Epithelial cell of proximal tubule (primary cell): ENCODE results near the gene CPLX1. TPM values are rescaled to one million over a fixed set of nuclear protein-coding genes. Genes with fewer than 3 reads are reported as not detected.

Experiments used
- DNase-seq: peaks from one replicate; pipeline ENCODE4 v3.0.0-alpha.2; 2011; ENCODE audit warnings: low read depth
- H3K4me3 ChIP-seq: 2 replicates; pipeline ENCODE4 v1.5.1; 2011; ENCODE audit warnings: low read depth, mild to moderate bottlenecking, low read length
- CTCF ChIP-seq: conservative IDR thresholded peaks from 2 replicates; pipeline ENCODE4 v1.5.1; 2012; ENCODE audit warnings: low read depth, mild to moderate bottlenecking, low read length
- total RNA-seq: library from RNA; depleted of rRNA; stranded (reverse); fragments of >200 nt; gene quantifications from 2 replicates; pipeline ENCODE4 v1.2.3, GENCODE V29; 2015

The CPLX1 gene
- total RNA-seq, 1 donor from 2014 or later: 0.81 TPM

DNA sequence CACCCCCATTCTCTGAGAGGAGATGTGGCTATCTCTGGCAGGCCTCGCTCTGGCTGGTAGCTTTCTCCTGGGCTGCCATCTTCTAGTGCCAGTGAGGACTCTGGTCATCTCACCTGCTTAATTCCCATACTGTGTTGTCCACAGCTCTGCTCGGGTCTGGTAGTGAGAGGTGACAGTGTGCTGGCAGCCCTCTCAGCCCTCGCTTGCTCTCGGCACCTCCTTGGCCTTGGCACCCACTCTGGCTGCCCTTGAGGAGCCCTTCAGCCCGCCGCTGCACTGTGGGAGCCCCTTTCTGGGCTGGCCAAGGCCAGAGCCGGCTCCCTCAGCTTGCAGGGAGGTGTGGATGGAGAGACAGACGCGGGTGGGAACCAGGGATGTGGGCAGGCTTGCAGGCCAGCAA, 52.7 kb downstream of the CPLX1 start:
- H3K4me3 ChIP-seq: no peak overlapping the region
- TF ChIP-seq CTCF: no peak
- DNase-seq: no peak

DNA sequence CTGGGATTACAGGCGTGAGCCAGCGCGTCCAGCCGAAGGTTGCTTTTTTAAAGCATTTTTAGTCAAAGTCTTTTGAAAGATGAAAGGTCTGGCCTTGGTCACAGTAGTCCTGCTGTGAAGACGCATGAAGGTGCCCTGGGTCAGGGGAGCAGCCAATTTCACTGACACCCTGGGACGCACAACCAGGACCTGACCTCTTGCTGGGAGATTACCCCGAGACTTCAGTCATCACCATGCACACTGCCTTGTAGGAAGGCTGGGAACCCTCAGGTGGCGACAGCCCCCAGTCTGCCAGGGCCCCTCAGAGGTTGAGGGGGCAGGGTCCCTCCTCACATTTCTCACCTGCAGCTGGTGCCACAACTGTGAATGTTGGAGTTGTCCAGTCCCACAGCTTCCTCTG, 53.2 kb downstream of the CPLX1 start:
- no peak for DNase-seq
- no peak overlapping the region for H3K4me3 ChIP-seq
- no peak for TF ChIP-seq CTCF

DNA sequence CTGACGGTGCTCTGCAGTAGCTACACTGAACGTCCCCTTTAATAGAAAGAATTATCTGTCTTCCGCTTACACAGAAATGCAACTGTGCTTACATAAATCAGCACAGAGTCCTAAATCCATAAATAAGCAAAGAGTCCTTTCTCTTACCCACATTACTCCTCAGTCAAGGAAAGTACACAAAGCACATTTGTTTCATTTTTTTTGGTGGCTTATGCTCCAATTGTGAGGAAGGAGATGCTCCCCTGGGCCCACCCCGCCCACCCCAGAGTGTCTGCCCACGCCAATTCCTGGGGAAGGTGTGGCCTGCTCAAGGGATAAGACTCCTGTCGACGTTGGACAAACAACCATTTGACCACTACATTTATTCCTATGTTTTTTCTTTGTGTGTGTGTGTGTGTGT, 53.8 kb downstream of the CPLX1 start:
- no peak overlapping the region for H3K4me3 ChIP-seq
- no peak for DNase-seq
- TF ChIP-seq CTCF: no peak

DNA sequence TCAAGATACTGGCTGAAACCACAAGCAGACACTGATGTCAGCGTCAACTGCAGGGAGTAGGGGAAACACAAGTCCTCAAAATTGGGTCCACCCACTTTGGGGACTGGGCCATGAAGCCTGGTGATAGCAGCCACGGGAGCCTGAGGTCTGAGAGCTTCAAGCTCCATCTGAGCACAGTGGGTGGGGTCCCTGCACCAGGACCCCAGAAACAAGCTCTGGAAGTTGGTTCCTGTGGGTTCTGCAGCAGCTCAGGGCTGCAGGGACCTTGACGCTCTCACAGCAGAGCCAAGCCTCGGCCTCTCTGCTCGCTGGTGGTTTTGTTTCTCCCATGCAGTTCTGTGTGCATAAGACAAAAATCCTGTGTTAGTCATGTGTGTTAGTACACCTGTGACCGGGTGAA, 54.5 kb downstream of the CPLX1 start:
- DNase-seq: no peak

DNA sequence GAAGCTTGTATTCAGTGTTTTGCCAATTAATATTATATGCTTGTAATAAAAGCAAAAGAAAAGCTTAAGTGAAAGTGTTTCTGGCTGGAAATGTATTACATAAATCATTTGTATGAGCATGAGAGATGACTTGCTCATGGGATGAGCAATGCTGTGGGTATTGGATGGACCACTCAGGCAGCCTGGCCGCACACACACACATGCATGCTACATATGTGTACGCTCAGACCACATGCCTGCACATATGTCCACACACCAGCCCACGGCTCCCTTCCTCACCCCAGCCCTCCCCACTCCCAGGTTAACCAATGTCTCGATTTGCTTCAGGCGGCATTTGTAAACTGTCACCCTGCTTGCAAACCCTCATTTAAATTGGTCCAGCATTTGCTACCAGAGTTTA, 55.9 kb downstream of the CPLX1 start:
- no peak for TF ChIP-seq CTCF
- H3K4me3 ChIP-seq: no peak overlapping the region
- no peak for DNase-seq

More for the DNA sequence above, 54.5 kb downstream of the CPLX1 start:
- no peak for TF ChIP-seq CTCF
- H3K4me3 ChIP-seq: no peak overlapping the region

DNA sequence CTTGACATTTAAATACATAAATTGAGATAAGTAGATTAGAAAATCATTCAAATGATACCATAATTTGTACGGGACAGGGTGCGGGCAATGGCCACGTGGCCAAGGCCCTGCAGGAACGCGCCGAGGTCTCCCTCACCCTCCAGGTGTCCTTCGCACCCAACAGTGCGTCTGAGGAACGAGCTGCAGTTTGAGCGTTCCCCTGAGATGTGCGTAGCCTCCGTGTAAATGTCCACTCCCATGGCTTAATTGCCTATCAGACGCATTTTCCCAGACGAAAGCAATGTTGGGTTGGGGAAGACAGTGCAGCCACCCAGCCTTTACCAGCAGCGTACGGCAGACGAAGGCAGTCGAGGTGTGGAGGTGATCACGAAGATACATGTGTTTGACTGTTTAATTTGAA, 56.4 kb downstream of the CPLX1 start:
- no peak for DNase-seq
- H3K4me3 ChIP-seq: no peak overlapping the region
- no peak for TF ChIP-seq CTCF

DNA sequence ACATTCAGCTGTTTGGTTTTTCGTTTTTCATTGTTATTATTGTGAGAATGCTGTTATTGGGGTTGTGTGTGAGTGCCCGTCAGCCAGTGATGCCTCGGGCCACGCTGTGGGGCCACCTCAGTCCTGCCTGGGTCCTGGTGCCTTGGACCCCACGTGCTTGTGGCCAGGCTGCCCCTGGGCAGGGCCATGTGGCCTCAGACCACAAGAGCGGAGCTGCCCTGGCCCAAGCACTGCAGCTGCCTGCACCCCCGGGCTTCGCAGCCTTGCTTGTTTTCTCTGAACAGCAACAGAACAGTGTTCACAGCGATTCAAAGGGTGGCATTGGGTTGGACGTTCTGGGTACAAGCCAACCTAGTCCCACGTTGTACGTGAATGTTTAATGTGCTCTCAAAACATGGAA, 56.9 kb downstream of the CPLX1 start:
- no peak for TF ChIP-seq CTCF
- DNase-seq: no peak
- H3K4me3 ChIP-seq: no peak overlapping the region
